Measurements from ENCODE around the gene TRUB2.
"Not testable (repeated sequence)": the region's sequence is repeated elsewhere in the genome, so short reads cannot be mapped to it uniquely, and the experiment has no call there.

TRUB2 gene

DNA sequence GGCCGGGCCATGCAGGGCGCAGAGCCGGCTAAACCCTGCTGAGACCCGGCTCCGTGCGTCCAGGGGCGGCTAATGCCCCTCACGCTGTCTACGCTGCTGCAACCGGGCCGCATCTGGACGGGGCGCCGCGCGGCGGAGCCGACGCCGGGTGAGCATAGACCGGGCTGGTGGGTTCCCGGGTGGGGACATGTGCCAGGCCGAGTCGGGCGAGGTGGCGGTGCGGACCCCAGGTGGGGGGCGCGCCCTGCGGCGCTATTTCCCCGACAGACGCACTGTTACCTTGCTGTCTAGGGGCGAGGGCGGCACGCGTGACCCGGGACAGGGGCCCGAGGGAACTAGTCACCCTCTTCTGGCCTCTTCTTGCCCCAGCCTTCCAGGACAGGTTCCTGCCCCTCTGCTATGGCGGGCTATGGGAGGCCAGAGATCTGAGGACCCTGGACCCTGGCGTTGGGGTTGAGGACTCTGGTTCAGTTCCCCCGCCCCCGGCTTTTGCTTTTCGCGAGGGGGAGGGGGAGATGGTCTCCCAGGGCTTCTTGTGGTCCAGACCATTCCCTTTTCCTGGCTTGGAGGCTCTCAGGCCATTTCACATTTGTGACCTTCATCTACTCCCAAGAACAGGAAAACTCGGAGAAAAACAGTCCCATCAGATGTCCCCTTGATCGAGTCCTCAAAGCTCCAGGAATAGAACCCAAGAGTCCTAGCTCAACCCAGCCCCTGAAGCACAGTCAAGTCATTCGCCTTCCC, 18.6 kb upstream of the TRUB2 start:
- DNase-seq (ENCODE audit: low spot score): no peak

DNA sequence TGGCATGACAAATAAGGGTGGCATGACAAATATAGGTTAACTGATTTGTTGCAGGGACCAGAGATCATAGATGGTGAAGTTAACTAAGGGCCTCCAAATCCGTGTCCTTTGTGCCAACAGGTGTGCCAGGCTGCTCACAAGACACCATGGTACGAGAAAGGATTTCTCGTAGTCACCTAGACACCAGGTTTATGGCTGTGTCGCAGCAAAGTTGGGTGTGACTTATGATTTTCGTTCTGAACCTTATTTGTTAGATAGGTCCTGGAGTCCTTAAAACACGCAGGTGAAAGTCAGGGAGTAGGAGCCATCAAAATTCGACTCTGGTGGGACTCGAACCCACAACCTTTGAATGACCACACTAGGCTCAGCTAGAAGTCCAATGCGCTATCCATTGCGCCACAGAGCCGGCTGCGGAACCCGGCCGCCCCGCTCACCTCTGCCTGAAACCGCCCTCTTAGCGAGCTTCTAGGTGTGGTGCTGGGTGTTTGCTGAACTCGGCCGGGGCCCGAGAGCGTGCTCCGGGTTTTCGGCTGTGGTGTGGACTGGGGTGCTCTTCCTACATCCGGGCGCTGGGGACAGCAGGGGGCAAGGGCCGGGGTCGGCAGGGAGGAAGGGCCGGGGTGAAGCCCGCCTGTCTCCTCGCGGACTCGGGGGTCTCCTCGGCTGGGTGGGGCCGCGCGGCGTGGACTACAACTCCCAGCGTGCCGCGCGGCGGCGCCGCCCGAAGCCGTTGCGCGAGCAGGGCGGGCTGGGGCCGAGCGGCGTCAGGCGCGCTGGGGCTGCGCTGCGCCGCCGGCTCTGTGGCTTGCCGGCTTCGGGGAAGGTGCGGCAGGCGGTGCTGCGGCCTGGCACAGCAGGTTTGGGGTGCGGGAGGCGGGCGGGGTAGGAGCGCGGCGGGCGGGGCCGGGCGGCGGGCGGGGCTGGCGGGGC, 17.8 kb upstream of the TRUB2 start, which contains the start of gene SLC27A4:
SLC27A4 (plus strand) TSS at position 767 of the 930 bp plus-strand sequence. CDS start 2,606 bp downstream, outside the sequence.
- DNase-seq (ENCODE audit: low spot score): peak; percentile 74

DNA sequence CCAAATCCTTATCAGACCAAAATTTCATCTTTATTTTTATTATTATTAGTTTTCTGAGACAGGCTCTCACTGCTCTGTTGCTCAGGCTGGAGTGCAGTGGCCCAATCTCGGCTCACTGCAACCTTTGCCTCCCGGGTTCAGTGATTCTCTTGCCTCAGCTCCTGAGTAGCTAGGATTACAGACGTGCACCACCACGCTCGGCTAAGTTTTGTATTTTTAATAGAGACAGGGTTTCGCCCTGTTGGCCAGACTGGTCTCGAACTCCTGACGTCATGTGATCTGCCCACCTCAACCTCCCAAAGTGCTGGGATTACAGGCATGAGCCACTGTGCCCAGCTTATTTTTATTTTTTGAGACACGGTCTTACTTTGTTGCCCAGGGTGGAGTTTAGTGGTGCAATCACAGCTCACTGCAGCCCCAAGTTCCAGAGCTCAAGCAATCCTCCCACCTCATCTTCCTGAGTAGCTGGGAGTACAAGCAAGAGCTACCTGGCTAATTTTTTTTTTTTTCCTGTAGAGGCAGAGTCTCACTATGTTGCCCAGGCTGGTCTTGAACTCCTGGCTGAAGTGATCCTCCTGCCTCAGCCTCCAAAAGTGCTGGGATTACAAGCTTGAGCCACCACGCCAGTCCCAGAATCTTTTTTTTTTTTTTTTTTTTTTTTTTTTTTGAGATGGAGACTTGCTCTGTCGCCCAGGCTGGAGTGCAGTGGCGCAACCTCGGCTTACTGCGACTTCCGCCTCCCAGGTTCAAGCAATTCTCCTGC, 16.8 kb upstream of the TRUB2 start:
- not testable (repeated sequence) for DNase-seq (ENCODE audit: low spot score)

DNA sequence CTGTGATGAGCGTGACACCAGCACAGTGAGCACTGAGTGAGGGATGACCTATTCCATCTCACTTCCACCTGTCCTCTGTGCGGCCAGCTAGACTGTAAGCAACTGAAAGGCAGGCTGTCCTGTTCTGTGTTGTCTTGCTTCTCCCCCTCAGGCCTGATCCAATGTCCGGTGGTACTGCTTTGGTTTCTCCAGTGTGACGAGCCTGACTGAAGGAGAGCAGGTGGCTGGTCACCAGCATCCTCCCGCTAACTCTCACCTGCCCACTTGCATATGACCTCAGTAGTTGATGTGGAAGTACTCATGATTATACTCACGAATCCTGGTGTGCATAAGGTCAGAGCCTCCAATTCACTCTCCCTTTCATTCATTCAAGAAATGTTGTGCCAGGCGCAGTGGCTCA, 15.7 kb upstream of the TRUB2 start:
- no peak for DNase-seq (ENCODE audit: low spot score)

DNA sequence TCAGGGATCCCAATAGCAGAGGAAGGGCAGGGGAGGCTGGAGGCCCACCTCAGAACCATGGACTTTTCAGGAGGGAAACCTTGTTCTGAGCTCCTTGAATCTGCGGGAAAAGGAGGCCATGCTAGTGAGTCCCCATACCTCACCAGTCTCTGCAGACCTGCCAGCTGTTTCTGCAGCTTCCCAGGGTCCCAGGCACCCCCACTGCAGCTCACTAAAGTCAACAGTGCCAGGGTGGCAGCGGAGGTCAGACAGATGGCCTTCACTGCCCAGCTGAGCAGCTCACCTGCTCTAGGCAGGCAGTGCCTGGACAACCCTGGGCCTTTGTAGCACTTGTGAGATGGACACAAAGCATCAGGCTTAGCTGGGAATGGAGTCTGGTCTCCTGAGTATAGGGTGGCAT, 13.7 kb upstream of the TRUB2 start:
- no peak for DNase-seq (ENCODE audit: low spot score)

DNA sequence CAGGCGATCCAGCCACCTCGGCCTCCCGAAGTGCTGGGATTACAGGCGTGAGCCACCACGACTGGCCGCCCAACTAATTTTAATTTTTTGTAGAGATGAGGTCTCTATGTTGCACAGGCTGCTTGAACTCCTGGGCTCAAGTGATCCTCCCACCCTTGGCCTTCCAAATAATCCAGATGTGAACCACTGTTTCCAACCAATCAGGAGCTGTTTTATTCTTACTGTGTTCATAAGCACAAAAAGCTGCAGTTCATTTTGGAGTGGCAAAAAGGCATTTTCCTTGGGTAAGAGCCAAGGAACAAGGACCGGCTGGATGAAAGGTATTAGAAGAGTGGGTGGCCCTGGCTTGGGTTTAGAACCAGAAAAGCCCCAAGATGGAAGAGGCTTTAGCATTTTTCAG, 12.9 kb upstream of the TRUB2 start:
- no peak for DNase-seq (ENCODE audit: low spot score)

DNA sequence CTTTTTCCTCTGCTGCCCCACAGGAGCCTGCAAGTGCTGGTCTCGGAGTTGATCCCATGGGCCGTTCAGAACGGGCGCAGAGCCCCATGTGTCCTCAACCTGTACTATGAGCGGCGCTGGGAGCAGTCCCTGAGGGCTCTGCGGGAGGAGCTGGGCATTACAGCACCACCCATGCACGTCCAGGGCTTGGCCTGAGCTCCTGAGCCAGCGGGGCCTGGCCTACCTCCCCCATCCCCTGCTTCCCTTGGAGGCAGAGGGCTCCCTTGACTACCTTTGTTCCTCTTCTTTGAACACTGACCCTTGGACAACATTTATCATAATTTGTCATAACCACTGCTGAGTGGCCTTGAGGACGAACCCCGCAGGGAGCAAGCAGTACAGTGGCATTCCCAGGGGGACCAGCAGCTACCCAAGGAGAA, 11.2 kb upstream of the TRUB2 start:
- no peak for DNase-seq (ENCODE audit: low spot score)

DNA sequence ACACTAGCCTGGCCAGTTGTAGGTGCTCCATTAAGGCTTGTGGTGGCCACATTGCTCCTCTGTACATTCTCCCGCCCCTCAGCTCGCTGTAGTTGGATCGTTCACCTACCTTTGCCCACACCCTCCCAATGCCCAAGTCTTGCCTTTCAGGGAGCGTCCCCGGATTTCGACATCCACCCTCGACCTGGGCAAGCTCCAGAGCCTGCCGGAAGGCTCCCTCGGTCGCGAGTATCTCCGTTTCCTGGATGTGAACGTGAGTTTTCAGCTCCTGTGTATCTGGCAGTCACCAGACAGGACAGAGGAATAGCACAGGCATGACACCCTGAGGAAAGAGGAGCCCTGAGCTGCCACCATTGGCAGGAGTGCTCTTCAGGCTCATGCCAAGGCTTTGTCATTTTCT, 3.4 kb upstream of the TRUB2 start:
- DNase-seq (ENCODE audit: low spot score): no peak

DNA sequence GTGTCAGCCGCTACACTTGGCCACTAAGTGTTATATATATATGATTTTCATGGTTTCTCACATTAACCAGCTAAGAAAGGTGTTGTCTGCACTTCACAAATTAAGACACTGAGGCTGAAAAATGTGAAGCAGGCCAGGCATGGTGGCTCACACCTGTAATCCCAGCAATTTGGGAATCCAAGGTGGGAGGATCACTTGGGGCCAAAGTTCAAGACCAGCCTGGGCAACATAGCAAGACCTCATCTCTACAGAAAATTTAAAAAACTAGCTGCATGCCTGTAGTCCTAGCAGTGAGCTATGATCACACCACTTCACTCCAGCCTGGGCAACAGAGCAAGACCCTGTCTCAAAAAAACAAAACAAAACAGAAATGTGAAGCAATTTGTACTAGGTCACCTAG, 2.2 kb upstream of the TRUB2 start:
- no peak for DNase-seq (ENCODE audit: low spot score)

DNA sequence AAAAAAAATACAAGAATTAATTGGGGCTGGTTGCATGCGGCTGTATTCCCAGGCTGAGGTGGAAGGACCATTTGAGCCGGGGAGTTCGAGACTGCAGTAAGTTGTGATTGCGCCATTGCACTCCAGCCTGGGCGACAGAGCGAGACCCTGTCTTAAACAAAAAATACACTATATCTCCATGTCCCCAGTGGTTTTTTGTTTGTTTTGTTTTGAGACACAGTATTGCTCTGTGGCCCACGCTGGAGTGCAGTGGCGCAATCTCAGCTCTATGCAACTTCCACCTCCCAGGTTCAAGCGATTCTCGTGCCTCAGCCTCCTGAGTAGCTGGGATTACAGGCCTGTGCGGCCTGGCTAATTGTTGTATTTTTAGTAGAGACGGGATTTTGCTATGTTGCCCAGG, 1.5 kb upstream of the TRUB2 start:
- no peak for DNase-seq (ENCODE audit: low spot score)

DNA sequence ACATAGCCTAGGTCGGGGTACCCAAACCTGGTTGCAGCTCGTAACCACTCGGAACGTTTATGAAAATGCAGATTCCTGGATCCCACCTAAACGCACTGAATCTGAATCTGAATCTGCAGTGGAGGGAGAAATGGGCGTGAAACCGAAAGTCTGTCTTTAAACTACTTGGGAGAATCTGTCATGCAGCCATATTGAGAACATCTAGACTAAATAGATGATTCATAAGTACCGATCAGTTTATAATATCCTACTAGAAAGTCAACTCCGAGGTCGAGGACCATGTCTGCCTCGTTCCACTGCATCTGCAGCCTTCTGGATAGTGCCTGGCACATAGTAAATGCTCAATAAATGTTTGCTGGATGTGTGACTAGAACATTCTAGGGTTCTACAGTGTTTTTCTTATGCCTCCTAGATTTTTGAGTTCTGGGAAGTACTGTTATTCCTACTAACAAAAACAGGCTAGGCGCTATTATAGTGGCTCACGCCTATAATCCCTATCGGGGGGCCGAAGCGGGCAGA, 1.0 kb upstream of the TRUB2 start:
- DNase-seq (ENCODE audit: low spot score): peak; percentile 33

DNA sequence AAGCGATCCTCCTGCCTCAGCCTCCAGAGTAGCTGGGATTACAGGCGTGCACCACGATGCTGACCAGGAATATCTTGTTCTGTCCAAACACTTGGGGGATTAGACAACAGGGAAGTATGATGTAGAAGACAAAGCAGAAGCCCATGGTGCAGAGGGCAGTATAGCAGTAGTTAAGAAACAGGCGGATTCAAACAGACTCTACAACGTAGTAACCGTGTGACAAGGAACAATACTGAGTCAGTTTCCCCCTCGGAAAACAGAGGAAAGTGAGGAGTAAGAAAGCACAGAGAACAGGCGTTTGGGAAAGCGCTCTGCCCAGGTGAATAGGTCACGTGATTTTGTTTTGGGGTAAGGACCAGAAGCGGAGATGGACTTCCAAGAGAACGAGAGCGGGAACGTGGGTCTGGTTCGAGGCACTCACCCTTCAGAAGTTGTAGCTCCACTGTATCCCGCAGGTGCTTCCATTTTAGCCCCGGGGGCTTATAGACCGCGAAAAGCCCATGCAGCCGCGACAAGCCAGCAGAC, 306 bp downstream of the TRUB2 start:
- DNase-seq (ENCODE audit: low spot score): no peak

DNA sequence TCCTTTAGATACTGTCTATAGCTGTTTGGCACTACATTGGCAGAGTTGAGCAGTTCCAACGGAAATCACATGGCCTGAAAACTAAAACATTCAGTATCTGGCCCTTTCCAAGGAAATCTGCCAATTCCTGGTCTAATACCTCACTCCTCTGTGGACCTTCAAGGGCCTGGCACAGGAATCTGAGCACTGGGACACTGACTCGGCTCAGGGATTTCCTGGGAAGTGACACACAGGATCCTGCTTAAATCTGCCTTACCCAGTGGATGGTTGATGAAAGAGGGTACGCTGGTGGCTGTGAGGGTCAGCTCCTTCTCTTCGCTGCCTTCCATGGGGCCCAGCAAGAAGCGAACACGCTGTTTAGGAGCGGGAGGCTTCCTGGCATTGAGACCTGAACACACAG, 904 bp downstream of the TRUB2 start:
- peak; percentile 33 for DNase-seq (ENCODE audit: low spot score)

DNA sequence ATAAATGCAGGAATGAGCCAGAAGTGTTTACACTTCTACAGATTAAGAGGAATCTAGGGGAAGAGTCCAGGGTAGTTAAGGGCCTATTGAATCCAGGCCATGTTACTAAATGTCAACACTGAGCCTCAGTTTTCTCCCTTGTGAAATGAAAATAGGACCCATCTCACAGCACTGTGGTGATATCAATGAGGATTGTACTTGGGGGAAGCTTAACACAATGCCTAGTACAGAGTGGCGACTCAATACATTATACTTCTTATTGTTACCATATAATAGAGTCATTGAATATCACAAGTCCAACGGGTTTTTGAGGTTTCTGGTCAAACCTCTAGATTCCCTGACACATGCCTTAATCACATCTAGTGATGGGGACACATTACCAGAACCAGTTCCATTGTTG, 4.6 kb downstream of the TRUB2 start:
- no peak for DNase-seq (ENCODE audit: low spot score)

DNA sequence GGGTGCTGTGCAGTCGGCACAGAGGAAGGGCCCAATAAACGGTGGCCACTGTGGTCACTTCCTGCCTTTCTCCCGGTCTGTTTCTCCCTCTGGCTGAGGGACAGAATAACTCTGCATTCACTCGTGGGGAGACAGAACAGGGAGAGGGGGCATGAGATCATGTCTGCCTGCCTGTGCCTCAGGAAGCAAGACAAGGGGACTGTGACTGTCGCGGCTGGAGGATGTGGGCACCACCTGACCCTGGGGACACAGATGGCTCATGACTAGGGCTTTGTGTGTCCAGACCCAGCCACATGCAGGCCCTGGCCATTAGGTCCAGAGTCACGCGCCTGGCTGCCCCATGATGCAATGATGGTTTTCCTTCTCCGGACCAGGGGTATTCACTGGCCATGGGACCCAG, 5.8 kb downstream of the TRUB2 start:
- peak; percentile 71 for DNase-seq (ENCODE audit: low spot score)

DNA sequence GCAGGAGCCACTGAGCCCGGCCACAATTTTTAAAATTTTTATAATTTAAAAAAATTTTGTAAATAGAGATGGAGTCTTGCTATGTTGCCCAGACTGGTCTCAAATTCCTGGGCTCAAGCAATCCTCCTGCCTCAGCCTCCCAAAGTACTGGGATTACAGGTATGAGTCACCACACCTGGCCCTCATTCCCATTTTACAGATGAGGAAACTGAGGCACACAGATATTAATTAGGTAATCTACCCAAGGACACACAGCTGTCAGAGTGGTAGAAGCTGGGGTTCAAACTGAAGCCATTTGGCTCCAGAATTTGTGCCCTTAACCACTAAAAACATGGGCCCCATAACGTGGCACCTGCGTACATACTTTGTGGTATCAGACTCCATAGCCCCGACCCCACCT, 7.5 kb downstream of the TRUB2 start:
- DNase-seq (ENCODE audit: low spot score): no peak

DNA sequence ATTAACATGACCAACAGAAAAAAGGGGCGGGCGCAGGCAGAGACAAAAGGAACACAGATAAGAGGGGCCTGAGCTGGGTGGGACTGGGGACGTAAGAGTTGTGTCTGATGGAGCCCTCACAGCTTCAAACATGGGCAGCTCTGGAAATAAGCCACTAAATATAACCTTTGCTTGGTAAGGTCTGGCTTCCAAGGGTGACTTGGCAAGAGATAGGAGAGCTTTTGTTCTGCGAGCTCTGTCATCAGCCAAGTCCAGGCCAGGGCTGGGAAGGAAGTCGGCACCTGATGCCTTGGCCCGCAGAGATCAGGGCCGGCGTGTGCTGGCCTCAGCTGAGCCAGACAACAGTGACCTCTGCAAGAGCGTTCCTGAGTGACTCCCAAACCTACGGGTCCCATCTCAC, 11.8 kb downstream of the TRUB2 start:
- DNase-seq (ENCODE audit: low spot score): no peak

DNA sequence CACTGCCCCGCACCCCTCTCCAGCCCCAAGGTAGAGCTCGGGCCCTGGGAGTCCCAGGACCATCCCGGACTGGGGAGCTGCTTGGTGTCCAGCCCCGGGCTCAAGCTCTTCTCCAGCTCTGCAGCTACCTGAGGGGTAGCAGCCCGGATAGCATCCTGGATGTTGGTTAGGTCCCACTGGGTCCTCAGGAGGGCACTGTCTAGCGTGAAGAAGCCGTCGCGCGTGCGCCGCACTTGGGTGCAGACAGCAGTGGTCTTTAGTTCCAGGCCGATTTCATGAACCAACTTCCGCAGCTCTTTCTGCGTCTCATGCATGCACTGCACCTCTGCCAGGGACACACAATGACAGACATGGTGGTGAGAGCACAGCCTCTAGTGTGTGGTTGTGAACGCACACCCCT, 12.7 kb downstream of the TRUB2 start:
- DNase-seq (ENCODE audit: low spot score): no peak

DNA sequence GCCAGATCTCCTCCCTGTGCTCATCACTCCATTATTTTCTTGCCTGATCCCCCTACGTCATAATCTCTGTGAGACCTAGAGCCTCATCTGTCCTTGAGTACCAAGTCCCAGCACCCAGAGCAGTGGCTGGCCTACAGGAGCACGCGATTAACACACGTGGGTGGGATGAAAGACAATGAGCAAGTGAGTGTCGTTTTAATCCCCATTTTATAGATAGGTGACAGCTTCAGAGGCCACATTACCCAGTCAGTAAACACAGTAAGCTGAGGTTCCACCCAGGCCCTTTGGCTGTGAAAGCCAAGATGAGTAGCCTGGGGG, 17.3 kb downstream of the TRUB2 start:
- no peak for DNase-seq (ENCODE audit: low spot score)

DNA sequence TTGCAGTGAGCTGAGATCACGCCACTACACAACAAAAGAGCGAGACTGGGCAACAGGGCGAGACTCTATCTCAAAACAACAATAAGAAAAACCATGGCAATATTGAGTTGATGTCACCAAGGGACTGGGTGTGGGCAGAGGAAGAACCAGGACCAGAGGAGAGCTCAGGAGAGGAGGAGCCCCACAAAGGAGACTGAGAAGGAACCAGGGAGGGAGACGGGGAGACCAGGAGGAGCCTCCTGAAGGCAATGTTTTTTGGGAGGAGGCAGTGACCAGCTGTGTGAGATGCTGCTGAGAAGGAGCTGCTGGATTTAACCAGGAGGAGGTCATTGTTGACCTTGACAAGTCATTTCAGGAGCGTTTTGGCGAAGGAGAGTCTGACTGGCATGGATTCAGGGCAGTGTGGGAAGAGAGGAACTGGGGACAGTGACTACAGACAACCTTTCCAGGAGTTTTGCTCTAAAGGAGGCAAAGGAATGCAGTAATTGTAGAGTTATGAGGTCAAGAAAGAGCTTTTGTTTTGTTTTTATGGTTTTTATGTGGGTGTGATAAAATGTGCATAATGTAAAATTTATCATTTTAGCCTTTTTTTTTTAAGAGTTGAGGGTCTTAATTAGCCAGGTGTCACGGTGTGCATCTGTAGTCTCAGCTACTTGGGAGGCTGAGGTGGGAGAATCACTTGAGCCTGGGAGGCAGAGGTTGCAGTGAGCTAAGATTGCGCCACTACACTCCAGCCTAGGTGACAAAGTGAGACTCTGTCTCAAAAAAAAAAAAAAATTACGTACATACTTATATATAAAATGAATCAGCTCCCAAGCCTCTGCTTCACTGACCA, 17.9 kb downstream of the TRUB2 start:
- DNase-seq (ENCODE audit: low spot score): no peak
